A673 (cell line): Measurements from ENCODE around the gene BOLA2B. TPM values are rescaled to one million over a fixed set of nuclear protein-coding genes. Genes with fewer than 3 reads are reported as not detected.

Source experiments
- BruUV-seq: library from RNA; stranded (reverse); fragments of 400-500 nt; replicated peaks from 2 replicates; lab custom pipeline; 2021; lab: Mats Ljungman, UMichigan
- CTCF ChIA-PET: fragments of 300-600 bp; sonication (Branson Sonifier 250); formaldehyde crosslinking; loops from one replicate; lab custom pipeline; 2022; ENCODE audit warnings: antibody characterized with exemption; lab: Charles Lee
- POLR2A ChIA-PET: fragments of 300-600 bp; sonication (Branson Sonifier 250); formaldehyde crosslinking; loops from one replicate; lab custom pipeline; 2022; ENCODE audit warnings: antibody characterized with exemption; ENCODE audit not compliant: low non-redundant PET; lab: Charles Lee
- DNase-seq: peaks from one replicate; pipeline ENCODE4 v3.0.0-alpha.2; 2015; ENCODE audit warnings: low spot score
- H3K27ac ChIP-seq: fragments of 200-600 bp; sonication (generic); 2 replicates; pipeline ENCODE4 v1.5.1; 2016; ENCODE audit warnings: mixed run types, low read depth, mild to moderate bottlenecking, mixed read lengths, antibody characterized with exemption, low read length; ENCODE audit not compliant: poor library complexity, severe bottlenecking
- H3K27me3 ChIP-seq: fragments of 200-600 bp; sonication (generic); replicated peaks from 2 replicates; pipeline ENCODE4 v1.6.1; 2017; ENCODE audit warnings: mixed run types, low read depth, mild to moderate bottlenecking, mixed read lengths, antibody characterized with exemption, low read length; ENCODE audit not compliant: insufficient read depth, poor library complexity
- H3K36me3 ChIP-seq: fragments of 200-600 bp; sonication (generic); 2 replicates; pipeline ENCODE4 v1.6.1; 2016; ENCODE audit warnings: mixed run types, mild to moderate bottlenecking, mixed read lengths, antibody characterized with exemption, low read length; ENCODE audit not compliant: insufficient read depth, poor library complexity, severe bottlenecking
- H3K4me1 ChIP-seq: fragments of 200-600 bp; sonication (generic); 2 replicates; pipeline ENCODE4 v1.6.1; 2017; ENCODE audit warnings: mixed run types, mild to moderate bottlenecking, mixed read lengths, antibody characterized with exemption, low read length; ENCODE audit not compliant: insufficient read depth, poor library complexity, severe bottlenecking
- H3K4me3 ChIP-seq: fragments of 200-600 bp; sonication (generic); 2 replicates; pipeline ENCODE4 v1.5.1; 2016; ENCODE audit warnings: low read depth, mixed run types, mild to moderate bottlenecking, mixed read lengths, low read length; ENCODE audit not compliant: poor library complexity, severe bottlenecking
- H3K9me3 ChIP-seq: fragments of 200-600 bp; sonication (generic); 2 replicates; pipeline ENCODE4 v1.6.1; 2016; ENCODE audit warnings: mixed run types, low read depth, mild to moderate bottlenecking, mixed read lengths, antibody characterized with exemption, low read length; ENCODE audit not compliant: poor library complexity, severe bottlenecking
- CTCF ChIP-seq: fragments of 300-800, 200-600 bp; sonication (generic); conservative IDR thresholded peaks from 2 replicates; pipeline ENCODE4 v1.5.1; 2017; ENCODE audit warnings: low read depth, mild to moderate bottlenecking, antibody characterized with exemption, low read length, moderate library complexity, mixed read lengths
- EZH2 ChIP-seq: fragments of 200-600 bp; sonication (generic); IDR thresholded peaks from 2 replicates; pipeline ENCODE4 v1.6.1; 2017; ENCODE audit warnings: borderline replicate concordance, low read depth, mild to moderate bottlenecking, mixed read lengths, antibody characterized with exemption, low read length; ENCODE audit not compliant: poor library complexity, severe bottlenecking
- intact Hi-C: fragments of 100-400 bp; cut with micrococcal nuclease; formaldehyde crosslinking; loops from one replicate; pipeline ENCODE4 v1.10.0; 2022; ENCODE audit not compliant: unreplicated experiment
- total RNA-seq: library from RNA; stranded (reverse); gene quantifications from 2 replicates; pipeline ENCODE4 v1.2.3, GENCODE V29; 2021

The BOLA2B gene
- total RNA-seq, 1 experiment from 2014 or later, result 225 TPM

GRCh38 chr16:30143347-30143702, 50.1 kb downstream of the BOLA2B start:
- no peaks in the 10 kb centered on the region for H3K9me3 ChIP-seq
- no peak for DNase-seq
- peaks cover 4% of the 10 kb centered on the region for H3K4me1 ChIP-seq
- intact Hi-C loops, result no loop called here
- H3K36me3 ChIP-seq, result no peaks in the 10 kb centered on the region
- no TSS peak for BruUV-seq
- H3K27me3 ChIP-seq, result no peaks in the 10 kb centered on the region
- no peak overlapping the region for H3K4me3 ChIP-seq
- ChIA-PET POLR2A (interaction anchor here (0.6 to 0.7 kb wide), 2 partner anchors 604 to 818 kb away, joined by 3 to 4 read pairs; no protein-coding TSS in a partner anchor), CTCF (no interaction called here)
- no peak overlapping the region for H3K27ac ChIP-seq
- TF ChIP-seq EZH2, result no peak
- no peak for TF ChIP-seq CTCF

Other genes with a start within 250 kb of the BOLA2B start
- 48.3 and 52.7 TPM in 2 replicates for gene TMEM219, start 231.6 kb downstream of the BOLA2B start, total RNA-seq
- 49.9 and 50.2 TPM in 2 replicates for gene TAOK2, start 219.8 kb downstream of the BOLA2B start, total RNA-seq
- gene HIRIP3, start 198.0 kb downstream of the BOLA2B start, total RNA-seq, result 29.7 and 33.2 TPM in 2 replicates
- gene INO80E, start 197.4 kb downstream of the BOLA2B start, total RNA-seq, result 115 and 120 TPM in 2 replicates
- gene DOC2A, start 182.6 kb downstream of the BOLA2B start, total RNA-seq, result 3.2 and 5.4 TPM in 2 replicates
- gene C16orf92, start 170.5 kb downstream of the BOLA2B start, total RNA-seq, result not detected in 2 replicates
- 1.9 and 2.6 TPM in 2 replicates for gene TLCD3B, start 162.4 kb downstream of the BOLA2B start, total RNA-seq
- gene ALDOA, start 127.9 kb downstream of the BOLA2B start, total RNA-seq, result 1,552 and 1,729 TPM in 2 replicates
- gene PPP4C, start 117.7 kb downstream of the BOLA2B start, total RNA-seq, result 122 and 127 TPM in 2 replicates
- 0.49 and 0.85 TPM in 2 replicates for gene TBX6, start 101.7 kb downstream of the BOLA2B start, total RNA-seq
- gene YPEL3, start 97.5 kb downstream of the BOLA2B start, total RNA-seq, result 4.7 and 9.1 TPM in 2 replicates
- 2.5 and 4.4 TPM in 2 replicates for gene GDPD3, start 80.1 kb downstream of the BOLA2B start, total RNA-seq
- gene MAPK3, start 70.4 kb downstream of the BOLA2B start, total RNA-seq, result 59.5 and 74.6 TPM in 2 replicates
- gene CORO1A, start 10.1 kb downstream of the BOLA2B start, total RNA-seq, result 4.6 and 7.0 TPM in 2 replicates
- 15.5 and 20.0 TPM in 2 replicates for gene SLX1A, start 209 bp upstream of the BOLA2B start, total RNA-seq
- 14.1 and 21.2 TPM in 2 replicates for gene SULT1A3, start 5.6 kb upstream of the BOLA2B start, total RNA-seq
- gene NPIPB13, start 54.8 kb upstream of the BOLA2B start, total RNA-seq, result 9.3 and 14.2 TPM in 2 replicates
- gene CD2BP2, start 161.6 kb upstream of the BOLA2B start, total RNA-seq, result 67.6 and 72.5 TPM in 2 replicates
- 59.3 and 66.0 TPM in 2 replicates for gene TBC1D10B, start 176.8 kb upstream of the BOLA2B start, total RNA-seq
- not detected in 2 replicates for gene MYL11, start 181.1 kb upstream of the BOLA2B start, total RNA-seq
- 0.86 and 1.3 TPM in 2 replicates for gene SEPTIN1, start 188.9 kb upstream of the BOLA2B start, total RNA-seq
- 21.6 and 22.0 TPM in 2 replicates for gene ZNF48, start 201.8 kb upstream of the BOLA2B start, total RNA-seq
- 21.9 and 22.2 TPM in 2 replicates for gene ZNF771, start 213.9 kb upstream of the BOLA2B start, total RNA-seq
- 92.5 and 111 TPM in 2 replicates for gene DCTPP1, start 236.4 kb upstream of the BOLA2B start, total RNA-seq